GM12801 (cell line): ENCODE data around the gene GCK.

Experiments used
- CTCF ChIP-seq: IDR thresholded peaks from one replicate; pipeline ENCODE4 v1.5.1; 2011; ENCODE audit warnings: control low read depth; ENCODE audit not compliant: insufficient read length; ENCODE audit errors: extremely low read depth

GCK gene

GRCh38 chr7:44196450-44196872, 7.2 kb upstream of the GCK start:
- TF ChIP-seq CTCF, result no peak

DNA sequence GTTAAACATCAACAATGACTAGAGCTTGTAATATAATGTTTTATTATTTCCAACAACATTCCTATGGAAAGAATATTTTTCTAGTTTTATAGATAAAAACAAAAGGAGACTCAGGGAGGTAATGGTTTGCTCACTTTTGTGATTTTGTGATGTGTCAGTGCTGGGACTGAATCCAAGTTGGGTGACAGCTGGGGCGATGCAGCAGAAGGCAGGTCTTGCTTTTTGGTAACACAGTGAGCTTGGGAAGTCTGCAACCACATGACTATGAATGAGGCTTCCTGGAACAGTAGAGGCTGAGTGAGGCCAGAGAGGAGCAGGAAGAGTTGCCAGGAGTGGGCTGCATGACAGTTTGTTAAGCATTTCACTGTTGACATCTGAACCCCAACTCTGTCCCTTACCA, 6.7 kb upstream of the GCK start:
- no peak for TF ChIP-seq CTCF

DNA sequence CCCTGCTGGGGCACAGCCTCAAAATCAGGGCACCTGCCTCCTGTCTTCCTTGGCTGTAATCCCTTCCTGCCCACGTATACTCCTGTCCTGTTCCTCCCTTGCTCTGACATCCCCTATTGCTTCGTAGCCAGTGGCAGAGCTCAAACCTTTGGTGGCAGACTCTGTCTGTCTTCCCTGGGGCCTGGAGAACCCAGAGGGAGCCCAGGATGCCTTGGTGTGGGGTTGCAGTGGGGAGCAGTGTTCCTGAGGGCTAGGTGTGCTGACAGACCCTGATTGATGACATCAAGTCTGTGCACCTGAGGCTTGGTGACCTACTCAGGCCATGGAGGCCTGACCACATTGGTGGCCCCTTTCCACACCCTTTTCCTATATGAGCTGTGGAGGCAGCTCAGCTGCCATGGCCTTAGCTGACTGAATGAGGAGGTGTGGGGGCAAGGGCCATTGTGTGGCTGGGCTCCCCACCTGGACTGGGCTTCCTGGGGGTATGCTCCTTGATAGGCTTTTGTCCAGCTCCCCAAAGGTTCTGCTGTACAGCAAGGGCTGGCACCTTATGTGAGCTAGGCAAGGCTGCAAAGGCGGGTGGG, 5.4 kb upstream of the GCK start:
- no peak for TF ChIP-seq CTCF

- no peak for TF ChIP-seq CTCF
These were observed 4.8 kb upstream of the GCK start for GRCh38 chr7:44194069-44194468.

DNA sequence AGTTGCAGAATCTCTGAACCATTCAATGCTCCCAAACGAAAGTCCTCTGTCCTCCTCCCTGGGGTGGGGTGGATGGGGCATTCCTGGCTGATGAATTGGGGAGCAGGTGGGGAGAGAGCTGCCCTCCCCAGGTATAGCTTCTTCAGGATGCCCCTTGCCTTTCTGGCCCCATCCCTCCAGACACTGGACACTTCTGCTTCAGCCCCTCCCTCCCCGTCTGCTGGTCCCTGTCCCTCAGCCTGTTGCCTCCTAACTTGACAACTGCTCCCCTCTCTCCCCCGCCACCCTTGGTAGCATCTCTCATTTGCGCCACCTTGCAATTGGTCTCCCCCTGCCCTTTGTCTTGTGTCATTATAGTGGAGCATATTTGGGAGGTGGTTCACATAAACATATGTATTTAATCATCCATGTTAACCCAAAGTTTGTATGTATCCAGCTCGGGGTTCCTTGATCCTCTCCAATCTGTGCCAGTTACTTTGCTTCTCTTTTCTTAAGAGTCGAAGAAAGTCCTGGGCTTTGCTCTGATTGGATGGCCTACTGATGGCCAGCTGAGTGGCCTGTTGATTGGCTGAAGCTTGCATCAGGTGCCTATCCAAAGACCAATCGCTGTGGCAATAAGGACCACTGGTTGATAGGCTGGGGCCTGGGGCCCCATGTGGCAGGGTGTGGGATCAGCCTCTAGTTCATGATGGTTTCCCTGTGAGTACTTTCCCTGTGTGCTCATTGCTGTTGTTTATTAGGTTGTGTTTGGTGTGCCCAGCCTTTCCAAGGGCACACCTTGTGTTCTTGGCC, 4.0 kb upstream of the GCK start:
- TF ChIP-seq CTCF, result no peak

GRCh38 chr7:44191171-44191570, 1.9 kb upstream of the GCK start:
- TF ChIP-seq CTCF, result no peak

- TF ChIP-seq CTCF, result no peak
These were observed 994 bp upstream of the GCK start for GRCh38 chr7:44189993-44190872.
